Mucosa of stomach (tissue), 1 donor: ENCODE data around the gene ZDHHC3.

Experiments used
- H3K27me3 ChIP-seq: one replicate; pipeline ENCODE4 v1.7.0; 2013; ENCODE audit warnings: mild to moderate bottlenecking, low read length; ENCODE audit not compliant: control insufficient read depth, insufficient read depth
- H3K36me3 ChIP-seq: one replicate; pipeline ENCODE4 v1.7.0; 2013; ENCODE audit warnings: low read length; ENCODE audit not compliant: control insufficient read depth, insufficient read depth
- H3K4me1 ChIP-seq: one replicate; pipeline ENCODE4 v1.7.0; 2013; ENCODE audit warnings: mild to moderate bottlenecking, low read length; ENCODE audit not compliant: control insufficient read depth, insufficient read depth
- H3K4me3 ChIP-seq: one replicate; pipeline ENCODE4 v1.7.0; 2013; ENCODE audit warnings: low read length
- H3K9ac ChIP-seq: one replicate; pipeline ENCODE4 v1.7.0; 2013; ENCODE audit warnings: mild to moderate bottlenecking, low read length, moderate library complexity
- H3K9me3 ChIP-seq: one replicate; pipeline ENCODE4 v1.7.0; 2013; ENCODE audit warnings: mild to moderate bottlenecking, low read length, moderate library complexity; ENCODE audit not compliant: control insufficient read depth
- donor health status: Pancreatic carcinoma.

Gene ZDHHC3

DNA sequence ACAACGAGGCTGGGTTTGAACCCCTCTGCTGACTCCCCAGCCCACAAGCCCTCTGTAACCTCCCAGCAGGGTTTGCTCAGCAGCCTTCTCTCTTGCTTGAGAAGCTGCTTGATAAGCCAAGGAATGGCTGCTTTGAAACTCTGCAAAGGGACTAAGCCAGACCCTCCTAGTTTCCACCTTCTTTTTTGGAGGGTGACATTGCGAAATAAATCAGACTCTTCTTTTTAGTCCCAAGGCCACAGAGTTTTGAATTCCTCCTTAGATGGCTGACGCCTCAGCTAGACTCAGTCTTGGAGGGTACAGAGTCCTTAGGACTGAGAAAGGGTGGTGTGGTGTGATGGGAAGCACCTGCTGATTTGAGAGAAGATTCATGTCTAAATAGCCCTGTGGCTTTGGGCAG lies 100.4 kb downstream of the ZDHHC3 start:
- no peak overlapping the region for H3K9ac ChIP-seq
- no peak overlapping the region for H3K4me3 ChIP-seq
- no peaks in the 10 kb centered on the region for H3K9me3 ChIP-seq
- H3K4me1 ChIP-seq = peaks cover 3% of the 10 kb centered on the region
- H3K36me3 ChIP-seq = no peaks in the 10 kb centered on the region
- H3K27me3 ChIP-seq = no peaks in the 10 kb centered on the region
